HG02884 (cell line): ENCODE measurements around the gene C1orf105.
"Not testable (repeated sequence)": the region's sequence is repeated elsewhere in the genome, so short reads cannot be mapped to it uniquely, and the experiment has no call there.

ENCODE experiments used
- ATAC-seq: cut with Tn5 transposase; IDR thresholded peaks from one replicate; pipeline ENCODE4 v1.9.1; 2021; ENCODE audit warnings: mild to moderate bottlenecking, moderate library complexity; ENCODE audit not compliant: unreplicated experiment

The C1orf105 gene

GRCh38 chr1:172420385-172420784 is at the start of gene C1orf105:
C1orf105 (plus strand) TSS chr1:172420685; CDS start chr1:172420886, 201 bp downstream.
- no peak for ATAC-seq

- ATAC-seq = not testable (repeated sequence)
These were observed 48.8 kb upstream of the C1orf105 start for GRCh38 chr1:172371646-172372045.

DNA sequence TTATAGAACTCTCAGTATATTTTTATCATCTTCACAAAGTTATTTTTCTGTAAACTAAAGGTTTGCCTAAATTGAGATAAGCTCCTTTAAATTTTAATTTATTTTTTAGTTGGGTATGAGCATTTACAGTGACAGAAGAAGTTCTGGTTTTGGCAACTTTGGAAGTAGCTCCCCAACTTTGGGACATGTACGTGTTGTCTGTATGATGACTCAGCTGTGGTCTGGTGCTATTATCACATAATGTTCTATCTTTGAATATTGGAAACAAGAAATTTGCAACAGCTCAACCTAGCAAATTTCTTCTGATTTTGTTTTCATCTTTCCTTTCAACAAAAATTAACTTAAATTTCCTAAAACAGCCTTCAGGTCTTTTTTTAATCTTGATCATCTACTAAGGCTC is 46.6 kb upstream of the C1orf105 start:
- no peak for ATAC-seq

DNA sequence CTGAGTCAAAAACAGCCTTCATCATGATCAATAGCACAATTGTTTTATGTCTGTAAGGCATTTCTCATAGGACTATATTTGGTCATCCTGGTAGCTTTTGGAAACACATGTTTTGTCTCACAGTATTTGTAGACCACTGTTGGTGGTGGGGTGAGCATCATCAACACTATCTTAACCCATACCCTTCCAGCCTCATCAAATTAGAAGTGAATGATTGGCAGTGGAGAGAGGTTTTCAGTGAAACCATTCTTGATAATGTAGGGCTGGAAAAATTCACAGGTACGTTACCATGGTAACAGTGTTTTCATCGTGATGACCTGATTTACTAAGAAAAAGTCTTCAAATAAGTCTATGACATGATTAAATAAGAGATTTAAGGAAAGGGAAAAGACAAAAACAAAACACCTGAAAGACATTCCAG is 45.3 kb upstream of the C1orf105 start:
- no peak for ATAC-seq

- no peak for ATAC-seq
These were observed 44.1 kb upstream of the C1orf105 start for GRCh38 chr1:172376431-172376830.

DNA sequence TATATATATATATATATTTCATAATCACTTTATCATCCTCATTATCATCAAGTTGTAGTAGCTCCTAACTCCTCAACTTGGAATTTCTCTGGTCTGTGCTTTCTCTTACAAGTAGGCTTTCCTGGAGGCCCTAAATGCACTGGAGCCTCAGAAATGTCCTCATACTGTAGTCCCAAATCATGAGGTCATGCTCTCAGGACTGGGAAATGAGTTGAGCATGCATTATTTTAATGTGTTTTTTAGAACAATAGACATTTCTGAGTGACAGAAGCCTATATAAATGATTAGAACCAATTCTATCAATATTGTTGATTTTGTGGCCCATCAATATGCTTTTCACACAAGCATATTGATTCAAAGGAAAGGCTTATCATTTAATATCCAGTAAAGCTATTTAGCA is 42.9 kb upstream of the C1orf105 start:
- ATAC-seq = no peak

- no peak for ATAC-seq
These were observed 42.2 kb upstream of the C1orf105 start for GRCh38 chr1:172378109-172378760.

- ATAC-seq = peak; percentile 86
These were observed 39.8 kb upstream of the C1orf105 start for GRCh38 chr1:172380441-172381244.

GRCh38 chr1:172381946-172382345 is 38.5 kb upstream of the C1orf105 start:
- ATAC-seq = no peak

- no peak for ATAC-seq
These were observed 38.1 kb upstream of the C1orf105 start for GRCh38 chr1:172382406-172382805.

DNA sequence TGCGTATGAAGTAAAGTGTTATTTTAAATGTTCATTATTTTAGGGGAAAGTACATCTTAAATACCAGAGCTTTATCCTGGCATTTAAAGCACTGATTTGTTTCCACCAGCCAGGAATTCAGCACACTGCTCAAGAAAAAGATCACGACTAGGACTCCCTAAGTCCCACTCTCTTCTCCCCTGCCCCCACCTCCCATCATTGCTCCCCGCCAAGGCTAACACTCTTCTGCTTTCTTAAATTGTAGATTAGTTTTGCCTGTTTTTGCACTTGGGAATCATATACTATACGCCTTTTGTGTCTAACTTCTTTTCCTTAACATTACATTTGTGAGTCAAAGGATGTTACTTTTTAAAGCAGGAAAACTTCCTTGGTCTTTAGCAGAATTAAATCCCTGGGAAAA is 37.5 kb upstream of the C1orf105 start:
- no peak for ATAC-seq

- ATAC-seq = no peak
These were observed 36.9 kb upstream of the C1orf105 start for GRCh38 chr1:172383536-172383935.

GRCh38 chr1:172384656-172385055 is 35.8 kb upstream of the C1orf105 start:
- ATAC-seq = no peak

- no peak for ATAC-seq
These were observed 34.4 kb upstream of the C1orf105 start for GRCh38 chr1:172386046-172386445.

- no peak for ATAC-seq
These were observed 32.0 kb upstream of the C1orf105 start for GRCh38 chr1:172388490-172388889.

DNA sequence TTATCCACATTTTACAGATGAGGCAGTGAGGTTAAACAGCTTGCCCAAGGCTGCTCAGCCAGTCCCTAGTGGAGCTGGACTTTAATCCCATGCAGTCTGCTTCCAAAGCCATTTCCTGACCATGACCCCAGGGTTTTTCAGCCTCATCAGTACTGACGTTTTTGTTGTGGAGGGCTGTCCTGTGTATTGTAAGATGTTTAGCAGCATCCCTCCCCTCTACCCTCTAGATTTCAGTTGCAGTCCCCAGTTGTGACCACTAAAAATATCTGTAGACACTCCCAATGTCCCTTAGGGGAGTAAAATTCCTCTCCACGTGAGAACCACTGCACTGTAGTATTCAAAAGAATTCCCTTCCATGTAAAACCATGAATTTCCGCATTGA is 30.2 kb upstream of the C1orf105 start:
- ATAC-seq = no peak

- ATAC-seq = peak; percentile 58
These were observed 29.6 kb upstream of the C1orf105 start for GRCh38 chr1:172390683-172391551.

GRCh38 chr1:172391976-172392375 is 28.5 kb upstream of the C1orf105 start:
- no peak for ATAC-seq

- ATAC-seq = no peak
These were observed 27.1 kb upstream of the C1orf105 start for GRCh38 chr1:172393354-172393753.

- ATAC-seq = peak; percentile 46
These were observed 26.2 kb upstream of the C1orf105 start for GRCh38 chr1:172394141-172394751.

GRCh38 chr1:172394811-172395210 is 25.7 kb upstream of the C1orf105 start:
- no peak for ATAC-seq
